ENCODE measurements around the gene LY9.

GRCh38 chr1:160818207-160818937, 22.4 kb downstream of the LY9 start:
- TF ChIP-seq, protein P1, sequence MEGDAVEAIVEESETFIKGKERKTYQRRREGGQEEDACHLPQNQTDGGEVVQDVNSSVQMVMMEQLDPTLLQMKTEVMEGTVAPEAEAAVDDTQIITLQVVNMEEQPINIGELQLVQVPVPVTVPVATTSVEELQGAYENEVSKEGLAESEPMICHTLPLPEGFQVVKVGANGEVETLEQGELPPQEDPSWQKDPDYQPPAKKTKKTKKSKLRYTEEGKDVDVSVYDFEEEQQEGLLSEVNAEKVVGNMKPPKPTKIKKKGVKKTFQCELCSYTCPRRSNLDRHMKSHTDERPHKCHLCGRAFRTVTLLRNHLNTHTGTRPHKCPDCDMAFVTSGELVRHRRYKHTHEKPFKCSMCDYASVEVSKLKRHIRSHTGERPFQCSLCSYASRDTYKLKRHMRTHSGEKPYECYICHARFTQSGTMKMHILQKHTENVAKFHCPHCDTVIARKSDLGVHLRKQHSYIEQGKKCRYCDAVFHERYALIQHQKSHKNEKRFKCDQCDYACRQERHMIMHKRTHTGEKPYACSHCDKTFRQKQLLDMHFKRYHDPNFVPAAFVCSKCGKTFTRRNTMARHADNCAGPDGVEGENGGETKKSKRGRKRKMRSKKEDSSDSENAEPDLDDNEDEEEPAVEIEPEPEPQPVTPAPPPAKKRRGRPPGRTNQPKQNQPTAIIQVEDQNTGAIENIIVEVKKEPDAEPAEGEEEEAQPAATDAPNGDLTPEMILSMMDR (conservative IDR thresholded peaks at IDR 0.05; ENCODE audit: low read depth, low read length) = no peak
- TF ChIP-seq EZH2 (IDR thresholded peaks at IDR 0.05; ENCODE audit: borderline replicate concordance, low read depth, low read length, poor library complexity, severe bottlenecking) = no peak
